ENCODE data around the gene BCKDHB.

DNA sequence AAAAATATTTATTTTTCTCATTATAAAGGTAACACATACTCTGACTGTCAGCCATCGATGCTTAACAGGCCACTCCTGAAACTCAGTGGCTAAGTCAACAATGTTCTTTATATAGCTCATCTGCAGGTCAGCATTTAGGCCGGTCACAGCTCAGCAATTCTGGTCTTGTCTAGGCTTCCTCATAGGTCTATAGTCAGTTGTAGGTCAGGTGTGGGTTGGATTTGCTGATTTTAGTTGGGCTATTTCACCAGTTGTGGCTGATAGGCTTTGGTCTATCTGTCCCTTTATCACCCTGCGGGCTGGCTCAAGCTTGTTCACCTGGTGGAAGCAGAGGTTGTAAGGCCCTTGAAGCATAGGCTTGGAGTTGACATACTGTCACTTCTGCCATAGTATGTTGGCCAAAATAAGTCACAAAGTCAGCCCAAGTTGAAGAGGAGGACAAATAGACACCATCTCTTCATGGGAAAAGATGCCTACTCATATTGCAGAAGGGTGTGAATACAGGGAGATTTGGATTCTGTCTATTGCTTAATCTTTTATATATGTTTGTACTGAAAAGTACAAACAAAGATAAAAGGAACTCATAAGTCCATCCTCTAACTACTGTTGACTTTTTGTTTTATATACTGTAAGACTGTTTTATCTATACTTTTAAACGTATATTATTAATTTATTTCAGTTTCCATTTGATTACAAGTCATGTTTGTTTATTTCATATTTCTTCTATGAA, 75.0 kb downstream of the BCKDHB start:
- TF ChIP-seq TAF1 (IDR thresholded peaks at IDR 0.05; ENCODE audit: low read depth, low read length) = no peak
- TF ChIP-seq POLR2AphosphoS5 (IDR thresholded peaks at IDR 0.05; ENCODE audit: low read depth, low read length) = no peak
- TF ChIP-seq POLR2A (IDR thresholded peaks at IDR 0.05; ENCODE audit: low read depth, low read length) = no peak
- TF ChIP-seq POU2F2 (IDR thresholded peaks at IDR 0.05; ENCODE audit: low read depth, low read length) = no peak
